NCI-H2196 treated with DMSO at 0.1 percent for 48 hours (cell line): ENCODE data around the gene FAM20B.
A peak's percentile ranks its signal among the peaks of the same experiment; 100 is the strongest.

Source experiments
- DNase-seq: peaks from one replicate; lab custom pipeline; 2025; ENCODE audit not compliant: unreplicated experiment; lab: John Stamatoyannopoulos, UW

FAM20B gene

DNA sequence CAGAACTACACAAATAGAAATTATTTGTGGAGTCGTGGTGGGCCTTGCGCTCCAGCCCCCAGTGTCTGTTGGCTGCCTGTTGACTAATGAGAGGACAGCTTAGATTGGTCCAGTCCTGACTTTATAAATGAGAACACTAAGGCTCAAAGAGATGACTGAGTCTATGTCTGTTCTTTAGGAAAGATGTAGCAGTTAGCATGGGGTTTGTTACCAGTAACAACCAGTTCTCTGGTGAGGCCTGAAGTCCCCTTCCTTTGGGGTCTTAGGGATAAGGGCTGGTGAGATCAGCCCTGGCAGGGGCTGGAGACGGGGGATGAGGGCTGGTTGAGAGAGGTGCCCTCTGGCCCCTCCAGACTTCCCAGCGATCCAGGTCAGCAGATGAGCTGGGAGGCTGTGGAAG is 65.2 kb downstream of the FAM20B start:
- no peak for DNase-seq

DNA sequence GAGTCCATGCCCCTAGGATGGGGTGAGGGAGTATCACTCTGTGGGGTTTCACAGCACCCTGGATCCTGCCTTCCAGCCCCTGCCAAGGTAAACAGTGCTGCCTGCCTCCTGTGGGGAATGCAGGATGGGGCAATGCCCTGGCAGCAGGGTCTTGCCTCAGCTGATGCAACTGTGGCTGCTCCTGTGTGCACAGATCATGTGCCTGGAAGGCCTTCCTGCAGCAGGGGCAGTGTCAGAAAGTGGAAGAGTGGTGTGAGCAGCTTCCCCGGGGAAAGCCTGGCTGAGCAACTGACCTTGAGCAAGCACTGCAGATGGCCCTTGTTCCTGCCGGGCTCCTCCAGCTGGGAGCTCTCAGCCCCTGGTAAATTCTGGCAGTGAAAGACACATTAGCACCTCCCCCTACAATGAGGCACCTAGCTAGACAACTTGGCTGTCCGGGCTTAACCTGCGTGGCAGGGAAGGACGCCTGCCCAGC is 66.0 kb downstream of the FAM20B start:
- DNase-seq = peak; percentile 14

DNA sequence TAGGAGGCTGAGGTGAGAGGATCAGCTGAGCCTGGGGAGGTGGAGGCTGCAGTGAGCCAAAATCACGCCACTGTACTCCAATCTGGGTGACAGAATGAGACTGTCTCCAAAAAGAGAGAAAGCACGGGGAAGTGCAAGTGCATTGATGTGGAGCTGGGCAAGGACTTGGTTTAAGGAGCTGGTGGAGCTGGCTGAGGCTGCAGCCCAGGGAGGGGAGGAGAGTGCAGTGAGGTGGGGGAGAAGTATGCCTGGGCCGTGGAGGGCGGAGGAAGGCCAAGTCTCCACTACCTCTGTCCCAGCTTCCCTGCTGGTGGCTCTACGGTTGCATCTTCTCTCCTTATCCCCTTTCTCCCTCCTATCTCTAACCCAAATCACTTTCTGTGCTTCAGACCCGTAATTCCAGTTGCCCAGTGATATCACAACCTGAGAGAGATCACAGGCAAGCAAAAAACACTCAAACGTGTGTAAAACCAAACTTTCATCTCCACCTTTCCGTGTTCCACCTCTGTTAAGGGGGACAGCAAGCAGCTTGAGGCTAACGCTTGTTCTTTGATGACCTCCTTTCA is 67.3 kb downstream of the FAM20B start:
- DNase-seq = no peak

DNA sequence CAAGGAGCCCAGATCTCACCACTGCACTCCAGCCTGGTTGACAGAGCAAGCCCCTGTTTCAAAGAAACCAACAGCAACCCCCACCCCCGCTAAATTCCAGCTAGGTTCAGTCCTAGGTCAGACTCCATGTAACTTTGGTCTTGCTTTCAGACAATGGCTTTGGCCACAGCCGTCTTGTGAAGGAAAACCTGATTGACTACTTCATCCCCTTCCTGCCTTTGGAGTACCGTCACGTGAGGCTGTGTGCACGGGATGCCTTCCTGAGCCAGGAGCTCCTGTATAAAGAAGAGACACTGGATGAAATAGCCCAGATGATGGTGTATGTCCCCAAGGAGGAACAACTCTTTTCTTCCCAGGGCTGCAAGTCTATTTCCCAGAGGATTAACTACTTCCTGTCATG is 69.1 kb downstream of the FAM20B start:
- DNase-seq = no peak

DNA sequence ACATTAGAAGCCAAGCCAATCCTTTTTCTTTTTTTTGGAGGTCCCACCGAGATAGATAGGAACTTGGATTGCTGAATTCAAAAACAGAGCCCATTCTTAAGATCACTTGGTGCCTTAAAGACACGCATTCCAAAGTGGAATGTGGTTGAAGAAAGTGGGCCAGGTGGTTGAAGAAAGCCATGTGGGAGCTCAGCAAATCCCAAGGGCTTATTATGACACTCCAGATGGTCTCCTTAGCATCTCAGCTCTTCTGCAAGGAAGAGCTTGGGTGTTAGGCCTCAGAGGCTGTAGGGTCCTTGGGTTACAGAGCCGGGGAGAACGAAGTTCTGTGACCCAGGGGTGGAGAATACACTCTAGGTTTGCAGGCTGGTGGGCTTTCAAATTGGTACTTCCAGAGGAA is 69.7 kb downstream of the FAM20B start:
- DNase-seq = no peak

DNA sequence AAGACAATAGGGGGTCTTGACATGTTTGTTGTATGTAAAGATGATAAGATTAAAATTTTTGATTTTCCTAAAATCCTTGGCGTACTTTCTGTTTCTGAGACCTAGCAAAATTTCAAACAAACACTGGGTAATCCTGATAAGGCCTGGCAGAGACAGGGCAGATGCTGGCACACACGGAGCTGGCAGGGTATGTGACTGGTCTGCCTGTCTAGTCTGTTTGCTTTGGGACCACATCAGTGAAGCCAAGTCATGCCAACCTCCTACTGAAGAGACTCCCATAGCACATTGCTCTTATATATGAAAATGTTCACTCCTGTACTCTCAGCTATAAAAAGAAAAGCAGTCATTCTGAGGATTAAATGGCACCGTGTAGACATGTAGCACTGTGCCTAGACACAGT is 70.2 kb downstream of the FAM20B start:
- DNase-seq = no peak

DNA sequence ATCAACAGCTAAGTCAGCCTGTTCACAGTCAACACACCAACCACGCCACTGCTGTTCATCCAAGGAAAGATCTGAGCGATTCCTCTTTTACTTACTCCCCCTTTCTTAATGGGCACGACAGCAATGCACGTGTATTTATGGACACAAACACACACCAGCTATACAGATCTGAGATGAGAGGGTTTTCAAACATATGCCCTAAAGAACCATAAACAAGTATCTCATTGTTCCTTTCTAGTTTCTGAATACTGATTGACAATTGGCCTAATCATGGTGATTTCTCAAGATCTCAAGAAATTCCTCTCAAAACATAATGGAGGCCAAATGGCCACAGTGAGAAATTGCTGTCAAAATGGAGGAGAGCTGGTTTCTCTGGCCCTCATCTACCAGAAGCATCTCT is 74.2 kb downstream of the FAM20B start:
- DNase-seq = no peak

DNA sequence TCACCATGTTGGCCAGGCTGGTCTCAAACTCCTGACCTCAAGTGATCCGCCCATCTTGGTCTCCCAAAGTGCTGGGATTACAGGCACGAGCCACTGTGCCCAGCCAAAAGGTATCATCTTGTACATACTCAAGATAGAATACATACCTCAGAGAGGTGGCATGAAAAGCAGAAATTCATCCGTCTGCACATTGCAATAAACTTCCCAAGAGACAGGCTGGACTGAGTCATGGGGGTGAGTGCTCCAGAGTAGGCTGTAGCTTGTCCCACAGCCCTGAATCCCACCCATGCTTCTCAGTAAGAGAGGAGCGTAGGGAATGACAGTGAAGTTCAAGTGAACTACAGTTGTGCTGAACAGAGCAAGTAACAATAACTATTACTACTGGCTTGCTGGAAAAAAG is 75.9 kb downstream of the FAM20B start:
- no peak for DNase-seq

DNA sequence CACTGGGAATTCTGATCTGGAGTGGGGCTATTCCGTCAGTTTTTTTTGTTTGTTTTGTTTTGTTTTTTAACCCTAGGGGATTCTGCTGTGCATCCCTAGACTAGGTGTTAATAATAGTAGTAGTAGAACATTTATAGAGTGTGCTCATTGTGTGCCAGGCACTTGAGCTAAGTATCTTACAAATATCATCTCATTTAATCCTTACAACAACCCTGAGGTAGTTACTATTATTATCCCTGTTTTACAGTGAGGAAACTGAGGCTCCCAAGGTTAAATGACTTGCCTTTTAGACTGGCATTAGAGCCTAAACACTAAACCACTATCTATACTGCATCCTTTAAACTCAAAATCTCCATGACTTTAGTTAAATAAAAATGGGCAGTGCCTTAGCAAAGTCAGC is 78.3 kb downstream of the FAM20B start:
- DNase-seq = no peak

DNA sequence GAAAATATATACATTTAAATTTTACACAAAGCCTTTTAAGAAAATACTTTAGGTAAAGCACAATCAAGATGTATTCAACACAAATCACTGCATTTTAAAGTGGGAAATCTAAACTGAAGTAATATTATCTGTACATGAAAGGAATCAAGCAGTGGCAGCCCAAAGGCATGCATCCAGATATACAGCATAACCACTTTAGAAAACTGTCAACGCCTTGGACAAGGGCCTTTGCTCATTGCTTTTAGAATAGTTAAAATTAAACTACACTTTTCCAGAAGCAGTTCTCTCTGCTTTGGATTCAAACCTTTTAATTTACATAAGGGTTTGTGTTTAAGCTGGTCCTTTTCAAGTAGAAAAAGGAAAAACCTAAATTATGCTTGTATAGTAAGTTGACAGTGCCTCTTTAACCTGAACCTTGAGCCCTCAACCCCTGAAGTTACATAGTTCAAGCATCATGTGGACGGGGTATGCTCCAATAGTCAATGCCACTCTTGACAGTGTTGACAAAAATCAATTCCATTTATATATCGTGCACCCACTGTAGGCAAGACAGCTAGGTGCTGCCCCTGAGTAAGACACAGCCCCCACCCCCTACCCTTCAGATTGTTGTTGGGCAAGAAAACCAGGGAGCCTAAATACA is 79.0 kb downstream of the FAM20B start:
- DNase-seq = no peak

DNA sequence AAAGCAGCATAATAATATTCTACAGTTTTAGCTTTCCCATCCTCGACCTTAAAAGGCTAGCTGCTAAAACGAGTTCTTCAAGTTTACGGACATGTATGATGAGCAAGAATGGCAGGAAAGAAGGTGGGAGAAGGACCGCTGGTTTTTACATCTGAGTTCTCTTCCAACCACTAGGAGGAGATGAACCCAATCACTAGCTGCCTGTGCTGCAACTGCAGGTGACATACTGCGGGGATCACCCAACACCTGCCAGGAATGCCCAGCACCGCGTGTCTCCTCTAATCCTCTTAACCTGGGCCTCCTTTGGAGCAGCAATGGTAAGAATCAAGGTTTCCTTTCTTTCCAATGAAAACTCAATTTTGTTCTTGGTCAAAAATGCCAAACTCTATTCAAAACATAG is 79.7 kb downstream of the FAM20B start:
- DNase-seq = no peak

DNA sequence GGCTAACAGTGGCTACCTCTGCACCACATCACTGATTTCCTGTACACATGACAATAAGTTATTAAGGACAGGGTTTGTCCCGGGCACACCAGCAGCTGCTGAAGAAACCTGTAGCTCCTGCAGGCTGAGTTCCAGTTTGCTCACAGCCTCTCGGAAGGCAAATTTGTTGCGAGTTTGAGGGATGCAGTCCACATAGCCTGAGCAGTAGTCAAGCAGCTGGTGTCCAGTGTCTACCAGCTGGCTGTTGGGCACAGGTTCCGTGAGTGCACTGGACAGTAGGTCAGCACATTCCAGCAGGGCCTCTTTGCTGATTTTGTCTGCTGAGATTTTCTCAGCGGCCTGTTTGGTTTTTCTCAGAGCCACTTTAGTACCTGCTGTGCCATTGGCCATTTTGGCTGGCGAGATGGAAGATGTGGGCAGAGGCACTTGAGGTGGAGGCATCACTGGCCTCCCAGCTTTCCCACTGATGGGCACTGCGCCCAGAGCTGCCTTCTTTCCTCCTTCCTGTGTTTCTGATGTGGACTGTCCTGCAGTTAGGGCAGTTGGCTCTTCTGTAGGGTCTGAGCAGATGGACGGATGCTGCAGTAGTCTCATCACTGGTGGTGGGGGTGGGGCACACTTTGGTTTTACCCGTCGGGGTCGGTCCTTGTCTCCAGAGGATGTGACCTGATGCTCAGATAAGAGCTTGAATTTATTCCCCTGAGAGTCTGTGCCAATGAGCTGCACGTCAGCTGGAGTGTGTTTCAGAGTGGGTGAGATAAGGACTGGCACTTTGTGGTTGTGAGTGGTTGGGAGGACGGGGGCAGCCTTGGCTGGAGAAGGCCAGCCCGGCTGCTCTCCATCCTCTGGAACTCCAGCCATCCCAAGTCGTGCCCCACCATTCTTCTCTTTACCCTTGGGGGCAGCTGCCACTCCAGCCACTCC is 82.3 kb downstream of the FAM20B start:
- no peak for DNase-seq

DNA sequence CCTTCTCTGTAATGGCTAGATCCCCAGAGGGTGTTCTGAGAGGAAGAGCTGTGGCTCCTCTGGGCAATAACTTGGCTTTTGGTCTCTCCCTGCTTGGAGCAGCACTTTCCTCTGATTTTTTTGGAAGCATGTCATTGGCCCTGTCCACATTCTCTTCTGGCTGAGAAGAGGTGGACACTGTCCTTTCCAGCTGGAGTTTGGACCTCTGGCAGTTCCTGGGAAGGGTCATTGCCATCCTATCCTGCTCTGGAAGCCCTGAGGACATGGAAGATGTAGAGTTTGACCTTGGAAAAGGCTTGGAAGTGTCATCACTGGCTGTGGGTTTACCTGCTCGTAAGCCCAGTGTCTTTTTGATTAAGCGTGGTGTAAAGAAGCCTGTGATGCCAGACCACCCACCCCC is 83.0 kb downstream of the FAM20B start:
- DNase-seq = no peak

DNA sequence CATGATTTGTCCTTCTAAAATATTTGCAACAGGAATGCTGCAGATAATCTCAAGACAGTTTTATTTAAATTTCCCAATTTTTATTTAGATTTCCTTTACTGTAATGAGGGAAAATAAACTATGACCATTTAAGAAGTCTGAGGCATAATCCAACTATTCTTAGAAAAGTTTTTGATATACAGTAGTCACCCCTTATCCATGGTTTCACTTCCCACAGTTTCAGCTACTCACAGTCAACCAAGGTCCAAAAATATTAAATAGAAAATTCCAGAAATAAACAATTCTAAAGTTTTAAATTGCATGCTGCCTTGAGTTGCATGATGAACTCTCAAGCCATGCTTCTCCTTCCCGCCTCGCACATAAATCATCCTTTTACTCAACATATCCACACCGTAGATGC is 89.5 kb downstream of the FAM20B start:
- DNase-seq = no peak

DNA sequence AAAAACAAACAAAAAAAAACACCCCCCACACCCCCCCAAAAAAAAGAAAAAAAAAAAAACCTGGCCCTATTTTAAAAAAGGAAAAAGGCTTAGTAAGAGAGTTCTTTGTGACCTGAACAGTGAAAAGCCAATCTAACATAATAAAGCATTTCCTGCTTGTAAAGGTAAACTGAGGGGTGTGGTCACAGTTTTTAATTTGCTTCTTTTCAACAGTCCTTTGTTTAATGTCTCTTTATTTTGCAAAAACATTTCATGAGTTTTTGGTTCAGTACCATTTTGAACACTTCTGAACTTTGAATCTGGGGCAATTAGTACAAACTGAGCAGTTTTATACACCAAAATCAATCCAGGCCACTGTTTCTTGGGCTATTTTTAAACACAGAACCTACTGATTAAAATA is 93.8 kb downstream of the FAM20B start:
- DNase-seq = no peak

DNA sequence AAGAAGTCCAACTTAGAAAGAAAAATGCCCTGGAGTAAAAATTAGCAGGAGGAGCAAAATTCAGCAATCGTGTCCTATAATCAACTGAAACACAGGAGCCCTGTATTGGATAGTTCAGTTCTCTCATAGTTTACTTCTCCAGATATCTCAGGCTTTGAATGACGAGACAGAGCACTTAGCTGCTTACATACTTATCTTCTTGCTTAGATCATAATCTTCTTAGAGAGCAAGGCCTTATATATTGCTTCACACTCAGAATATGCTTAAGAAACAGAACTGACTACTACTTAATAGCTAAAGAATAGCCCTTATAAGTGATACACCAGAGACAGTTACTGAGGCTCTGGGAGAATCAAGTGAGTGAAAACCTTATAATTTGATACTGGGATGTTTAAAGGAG is 95.0 kb downstream of the FAM20B start:
- no peak for DNase-seq

DNA sequence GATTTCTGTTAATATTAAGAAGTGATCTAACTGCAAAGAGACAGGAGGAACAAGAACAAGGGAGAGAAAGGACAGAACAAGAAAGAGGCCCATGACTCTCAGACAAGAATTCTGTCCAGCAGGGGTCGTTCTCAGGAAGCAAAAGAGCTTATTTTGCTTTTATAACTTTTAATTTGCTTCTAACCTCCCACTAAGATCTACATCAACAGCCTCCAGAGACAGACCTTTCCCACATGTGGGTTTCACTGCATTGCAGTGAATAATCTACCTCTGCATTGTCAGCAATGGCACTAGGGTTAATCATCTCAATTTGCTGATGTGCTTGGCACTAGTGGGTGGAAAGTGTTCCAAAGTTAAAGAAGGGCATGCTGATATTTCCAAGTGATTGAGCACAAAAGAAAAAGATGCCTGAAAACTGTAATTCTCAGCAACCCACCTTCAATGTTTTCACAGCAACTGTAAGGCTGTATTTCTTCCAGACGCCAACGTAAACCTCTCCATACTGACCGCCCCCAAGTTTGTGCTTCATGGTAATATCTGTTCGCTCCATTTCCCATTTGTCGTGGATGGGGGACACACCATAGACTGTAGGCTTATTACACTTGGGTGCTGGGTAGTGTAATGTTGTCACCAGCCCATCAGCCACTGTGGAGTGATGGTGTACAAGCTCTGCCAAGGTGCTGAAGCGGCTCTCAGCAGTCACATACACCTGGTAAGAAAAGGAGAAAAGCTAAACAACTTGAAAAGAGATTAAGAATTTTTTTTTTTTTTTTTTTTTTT is 95.7 kb downstream of the FAM20B start:
- no peak for DNase-seq

DNA sequence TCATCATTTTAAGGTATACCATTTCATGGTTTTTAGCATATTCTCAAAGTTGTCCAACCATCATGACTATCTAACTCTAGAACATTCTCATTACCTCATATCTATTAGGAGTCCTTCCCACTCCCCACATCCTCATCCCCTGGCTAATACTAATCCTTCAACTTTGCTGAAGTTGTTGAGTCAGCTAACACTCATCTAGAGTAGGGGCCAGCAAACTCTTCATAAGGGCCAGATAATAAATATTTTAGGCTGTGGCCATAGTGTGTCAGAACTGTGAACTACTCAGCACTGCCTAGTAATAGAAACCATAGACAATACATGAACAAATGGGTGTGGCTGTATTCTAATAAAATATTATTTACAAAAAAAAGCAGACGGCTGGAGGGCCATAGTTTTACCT is 99.2 kb downstream of the FAM20B start:
- DNase-seq = no peak
